MG63 (cell line): Measurements from ENCODE around the gene TUBA1A. TPM values are rescaled to one million over a fixed set of nuclear protein-coding genes. Genes with fewer than 3 reads are reported as not detected.

Experiments
- DNase-seq: peaks from one replicate; pipeline ENCODE4 v3.0.0-alpha.2; 2020
- H3K27me3 ChIP-seq: fragments of 250-450 bp; sonication (Bioruptor Pico); 2 replicates; pipeline ENCODE4 v1.5.1; 2020; ENCODE audit warnings: mild to moderate bottlenecking, moderate library complexity
- H3K36me3 ChIP-seq: fragments of 250-450 bp; sonication (Bioruptor Pico); 2 replicates; pipeline ENCODE4 v1.5.1; 2020; ENCODE audit warnings: mild to moderate bottlenecking, moderate library complexity
- H3K4me3 ChIP-seq: fragments of 250-450 bp; sonication (Bioruptor Pico); 2 replicates; pipeline ENCODE4 v1.5.1; 2020; ENCODE audit warnings: mild to moderate bottlenecking, moderate library complexity
- H3K9me3 ChIP-seq: fragments of 250-450 bp; sonication (Bioruptor Pico); 2 replicates; pipeline ENCODE4 v1.5.1; 2020; ENCODE audit warnings: mild to moderate bottlenecking, moderate library complexity
- total RNA-seq: library from RNA; depleted of rRNA; stranded (reverse); fragments of >200 nt; shearing (Covaris generic); gene quantifications from 2 replicates; pipeline ENCODE4 v1.2.3, GENCODE V29; 2014; ENCODE audit warnings: low replicate concordance; rRNA removed

TUBA1A gene
- total RNA-seq: 361 and 621 TPM in 2 replicates

GRCh38 chr12:49188916-49189367 lies at the start of gene TUBA1A:
Gene TUBA1A (minus strand): TSS chr12:49189080. CDS start chr12:49188979, 101 bp downstream.
- Histone ChIP-seq H3K36me3 (peaks cover 8% of the 10 kb centered on the region), H3K27me3 (peaks cover 3% of the 10 kb centered on the region; the same call in 1 of the 2 replicates), H3K4me3 (peak within 1 kb of the TSS; percentile 96), H3K9me3 (no peaks in the 10 kb centered on the region)
- DNase-seq: peak; percentile 94

GRCh38 chr12:49236423-49236822 lies 47.5 kb upstream of the TUBA1A start:
- Histone ChIP-seq H3K27me3 (no peaks in the 10 kb centered on the region), H3K9me3 (no peaks in the 10 kb centered on the region), H3K4me3 (no peak overlapping the region), H3K36me3 (no peaks in the 10 kb centered on the region)
- DNase-seq: no peak

DNA sequence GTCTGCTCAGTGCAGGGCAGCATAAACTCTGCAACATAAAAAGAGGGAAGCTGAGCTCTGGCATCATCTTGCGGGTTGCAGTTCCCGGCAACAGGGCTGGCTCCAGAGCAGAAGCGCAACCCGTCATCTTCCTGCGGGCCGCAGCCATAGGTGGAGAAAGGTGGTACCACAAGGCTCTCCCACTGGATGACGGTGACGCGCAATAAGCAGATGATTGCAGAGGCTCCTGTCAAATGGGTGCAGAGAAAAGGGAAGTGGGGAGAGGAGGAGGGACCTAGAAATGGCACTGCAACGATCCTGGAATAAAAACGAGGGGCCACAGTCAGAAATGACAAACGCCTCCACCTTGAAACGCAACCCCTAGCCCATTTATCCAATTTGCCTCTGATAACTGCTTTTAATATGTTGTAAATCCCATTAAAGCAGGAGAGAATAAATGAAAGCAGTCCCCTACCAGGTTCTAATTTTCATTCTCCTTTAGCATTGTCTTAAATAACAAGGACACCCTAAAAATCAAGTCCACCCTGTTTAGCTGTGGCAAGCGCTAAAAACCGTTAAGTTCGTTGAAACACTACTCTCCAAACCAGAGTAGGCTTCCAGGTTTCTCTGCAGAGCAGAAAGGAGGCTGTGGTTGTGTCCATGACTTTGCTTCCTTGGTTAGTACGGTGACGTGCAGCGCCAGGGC lies 45.1 kb upstream of the TUBA1A start:
- no peak overlapping the region for H3K4me3 ChIP-seq
- no peaks in the 10 kb centered on the region for H3K36me3 ChIP-seq
- H3K9me3 ChIP-seq: no peaks in the 10 kb centered on the region
- no peak for DNase-seq
- H3K27me3 ChIP-seq: no peaks in the 10 kb centered on the region

GRCh38 chr12:49232940-49233841 lies 44.3 kb upstream of the TUBA1A start:
- H3K27me3 ChIP-seq: no peaks in the 10 kb centered on the region
- no peaks in the 10 kb centered on the region for H3K9me3 ChIP-seq
- H3K36me3 ChIP-seq: no peaks in the 10 kb centered on the region
- H3K4me3 ChIP-seq: no peak overlapping the region
- DNase-seq: no peak

- Histone ChIP-seq H3K27me3 (no peaks in the 10 kb centered on the region), H3K9me3 (no peaks in the 10 kb centered on the region), H3K4me3 (no peak overlapping the region), H3K36me3 (no peaks in the 10 kb centered on the region)
- no peak for DNase-seq
Measured at GRCh38 chr12:49231878-49232655, 43.2 kb upstream of the TUBA1A start.

DNA sequence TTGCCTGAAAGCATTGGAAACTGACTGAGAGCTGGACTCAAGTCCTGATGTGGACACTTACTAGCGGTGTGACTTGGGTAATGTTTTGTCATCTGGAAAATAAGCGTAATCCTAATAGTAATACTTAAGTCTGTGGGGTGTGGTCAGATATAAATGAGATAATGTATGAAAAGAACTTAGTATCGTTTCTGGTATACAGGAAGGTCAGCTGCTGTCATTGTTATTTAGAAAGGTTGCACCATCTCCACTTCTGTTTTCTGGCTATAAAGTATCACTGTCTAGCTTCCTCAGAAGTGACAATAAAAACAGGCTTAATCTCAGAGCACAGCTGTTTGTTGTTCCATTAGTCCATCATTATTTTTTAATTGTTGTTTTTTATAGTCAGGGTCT lies 41.9 kb upstream of the TUBA1A start:
- Histone ChIP-seq H3K36me3 (no peaks in the 10 kb centered on the region), H3K4me3 (no peak overlapping the region), H3K9me3 (no peaks in the 10 kb centered on the region), H3K27me3 (no peaks in the 10 kb centered on the region)
- no peak for DNase-seq

GRCh38 chr12:49230176-49230804 lies 41.4 kb upstream of the TUBA1A start:
- H3K9me3 ChIP-seq: no peaks in the 10 kb centered on the region
- no peak overlapping the region for H3K4me3 ChIP-seq
- H3K27me3 ChIP-seq: no peaks in the 10 kb centered on the region
- no peak for DNase-seq
- no peaks in the 10 kb centered on the region for H3K36me3 ChIP-seq

- Histone ChIP-seq H3K9me3 (no peaks in the 10 kb centered on the region), H3K4me3 (no peak overlapping the region), H3K27me3 (no peaks in the 10 kb centered on the region), H3K36me3 (no peaks in the 10 kb centered on the region)
- no peak for DNase-seq
Measured at GRCh38 chr12:49228653-49229052, 39.8 kb upstream of the TUBA1A start.

DNA sequence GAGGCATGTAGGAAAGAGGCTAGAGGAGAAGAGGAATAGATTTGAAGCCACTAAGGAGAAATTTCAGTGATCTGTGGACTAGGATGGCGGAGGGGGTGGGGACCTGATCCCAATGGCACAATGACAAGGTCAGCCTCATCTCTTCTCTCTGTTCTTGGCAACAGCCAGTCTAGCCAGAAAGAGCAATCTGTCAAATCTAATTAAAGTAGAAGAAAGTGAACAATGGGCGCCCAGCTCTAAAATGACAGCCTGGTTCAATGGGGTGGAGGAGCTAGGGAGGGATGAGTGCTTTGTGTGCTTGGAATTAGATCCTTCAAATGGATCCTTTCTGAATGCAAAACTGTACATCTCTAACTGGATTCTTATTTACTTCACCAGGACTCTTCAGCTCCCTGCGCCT lies 38.8 kb upstream of the TUBA1A start:
- Histone ChIP-seq H3K27me3 (no peaks in the 10 kb centered on the region), H3K4me3 (no peak overlapping the region), H3K9me3 (no peaks in the 10 kb centered on the region), H3K36me3 (no peaks in the 10 kb centered on the region)
- DNase-seq: no peak

DNA sequence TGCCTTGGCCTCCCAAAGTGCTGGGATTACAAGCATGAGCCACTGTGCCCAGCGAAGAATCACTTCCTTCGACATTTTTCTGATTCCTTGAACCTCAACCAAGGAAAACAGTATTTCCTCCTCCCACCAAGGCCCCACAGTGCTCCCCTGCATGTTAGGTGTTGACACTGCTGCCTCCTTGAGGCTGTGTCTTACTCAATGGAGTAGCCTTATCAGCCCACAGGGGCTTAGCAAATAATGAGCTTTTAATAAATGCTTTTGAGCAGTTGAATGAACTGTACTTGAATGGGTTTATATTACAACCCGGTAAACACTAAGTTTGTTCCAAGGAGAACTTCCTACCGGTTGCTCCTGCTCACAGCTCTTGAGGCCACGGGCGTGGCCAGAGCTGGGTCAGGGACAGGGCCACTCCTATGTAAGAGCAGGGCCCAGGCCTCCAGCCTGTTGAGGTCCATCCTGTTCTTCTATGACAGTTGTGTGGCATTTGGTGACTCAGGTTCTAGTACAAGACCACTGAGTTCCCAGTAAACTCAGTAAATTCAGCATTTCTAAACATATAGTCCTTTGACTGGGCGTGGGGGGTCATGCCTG lies 36.8 kb upstream of the TUBA1A start:
- Histone ChIP-seq H3K27me3 (no peaks in the 10 kb centered on the region), H3K4me3 (no peak overlapping the region), H3K36me3 (no peaks in the 10 kb centered on the region), H3K9me3 (no peaks in the 10 kb centered on the region)
- DNase-seq: peak; percentile 8

GRCh38 chr12:49223590-49224369 lies 34.9 kb upstream of the TUBA1A start:
- H3K36me3 ChIP-seq: no peaks in the 10 kb centered on the region
- H3K4me3 ChIP-seq: no peak overlapping the region
- no peak for DNase-seq
- H3K9me3 ChIP-seq: no peaks in the 10 kb centered on the region
- no peaks in the 10 kb centered on the region for H3K27me3 ChIP-seq

GRCh38 chr12:49223122-49223521 lies 34.2 kb upstream of the TUBA1A start:
- Histone ChIP-seq H3K9me3 (no peaks in the 10 kb centered on the region), H3K36me3 (no peaks in the 10 kb centered on the region), H3K4me3 (no peak overlapping the region), H3K27me3 (no peaks in the 10 kb centered on the region)
- DNase-seq: no peak

- no peak overlapping the region for H3K4me3 ChIP-seq
- H3K27me3 ChIP-seq: no peaks in the 10 kb centered on the region
- no peak for DNase-seq
- no peaks in the 10 kb centered on the region for H3K36me3 ChIP-seq
- no peaks in the 10 kb centered on the region for H3K9me3 ChIP-seq
Measured at GRCh38 chr12:49220972-49221371, 32.1 kb upstream of the TUBA1A start.

GRCh38 chr12:49219417-49220026 lies 30.6 kb upstream of the TUBA1A start:
- DNase-seq: no peak
- H3K4me3 ChIP-seq: no peak overlapping the region
- no peaks in the 10 kb centered on the region for H3K27me3 ChIP-seq
- H3K36me3 ChIP-seq: no peaks in the 10 kb centered on the region
- H3K9me3 ChIP-seq: no peaks in the 10 kb centered on the region

- Histone ChIP-seq H3K27me3 (no peaks in the 10 kb centered on the region), H3K9me3 (no peaks in the 10 kb centered on the region), H3K36me3 (no peaks in the 10 kb centered on the region), H3K4me3 (no peak overlapping the region)
- no peak for DNase-seq
Measured at GRCh38 chr12:49212572-49212971, 23.7 kb upstream of the TUBA1A start.
